Activated naive CD4-positive, alpha-beta T cell treated with anti-CD3 and anti-CD28 coated beads, Interleukin-2, amount 50 U/mL, for 72 hours (primary cell): ENCODE data around the gene CACTIN. TPM values are rescaled to one million over a fixed set of nuclear protein-coding genes. Genes with fewer than 3 reads are reported as not detected.
A peak's percentile ranks its signal among the peaks of the same experiment; 100 is the strongest.

ENCODE experiments used
- ATAC-seq, 2 donors: fragments of 150-1000 bp; cut with Tn5 transposase; 2 replicates each; pipeline ENCODE4 v1.10.0; 2021; ENCODE audit warnings: mild to moderate bottlenecking in 2 of 2, moderate library complexity in 2 of 2
- DNase-seq, 2 donors: peaks; one replicate each; pipeline ENCODE4 v3.0.0; 2021 to 2022; ENCODE audit warnings: low spot score in 2 of 2
- H3K27ac Mint-ChIP-seq, 2 donors: one replicate each; pipeline ENCODE4 v1.8.0; 2022; ENCODE audit warnings: mild to moderate bottlenecking in 2 of 2, mixed read lengths in 2 of 2
- H3K36me3 Mint-ChIP-seq, 2 donors: one replicate each; pipeline ENCODE4 v1.8.0; 2022; ENCODE audit warnings: mixed read lengths in 2 of 2
- H3K9me3 Mint-ChIP-seq, 2 donors: one replicate each; pipeline ENCODE4 v1.8.0; 2022; ENCODE audit warnings: mixed read lengths in 2 of 2
- total RNA-seq, 2 donors: library from RNA; stranded (reverse); gene quantifications; one replicate each; pipeline ENCODE4 v1.2.3, GENCODE V29; 2022

The CACTIN gene
- total RNA-seq = 10 to 100 TPM; 26.0 to 34.2 TPM

DNA sequence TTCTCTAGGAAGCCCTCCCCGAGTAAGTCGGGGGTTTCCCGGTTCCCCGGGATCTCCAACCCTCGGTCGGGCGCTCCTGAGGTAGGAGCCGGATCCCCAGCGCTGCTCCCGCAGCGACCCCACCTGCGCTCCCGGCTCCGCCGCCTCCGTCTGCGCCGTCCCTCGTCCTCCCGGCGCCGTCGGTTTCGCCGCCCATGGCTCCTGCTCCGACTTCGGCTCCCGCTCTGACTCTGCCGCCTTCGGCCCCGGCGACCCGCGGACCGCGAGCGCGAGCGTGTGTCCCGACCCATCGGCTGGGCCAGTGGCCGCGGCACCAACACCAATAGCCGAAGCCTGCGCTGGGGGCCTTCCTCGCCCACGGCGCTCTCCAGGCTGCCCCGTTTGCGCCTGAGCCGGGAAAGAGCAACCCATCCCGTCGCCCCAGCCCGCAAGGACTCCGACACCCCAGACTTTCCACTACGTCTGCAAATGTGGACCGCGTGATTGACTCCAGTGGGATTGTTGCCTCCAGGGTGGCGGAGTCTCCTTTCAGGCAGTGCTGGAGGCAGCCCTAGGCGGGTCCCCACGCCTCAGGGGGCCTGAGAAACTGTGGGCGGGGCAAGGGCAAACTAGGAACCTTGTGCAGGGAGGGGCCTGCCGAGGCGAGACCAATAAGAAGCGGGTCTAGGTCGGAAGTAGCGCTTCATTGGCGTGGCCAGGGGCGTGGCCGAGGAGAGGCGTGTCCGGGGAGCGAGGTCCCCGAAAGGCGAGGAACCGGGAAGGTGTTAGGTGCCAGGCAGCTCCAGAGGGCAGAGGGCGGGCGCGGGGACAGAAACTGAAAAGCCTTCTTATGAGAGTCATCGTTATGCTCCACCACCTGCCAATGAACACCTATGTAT lies at the start of gene CACTIN:
CACTIN (minus strand) TSS at position 318 of the 878 bp plus-strand sequence; CDS start at position 290, 28 bp downstream.
- ATAC-seq = peak; percentile 96 to 97
- peak; percentile 98 to 99 for DNase-seq
- peaks cover 11% of the 10 kb centered on the region in 2 donors for H3K36me3 Mint-ChIP-seq
- H3K9me3 Mint-ChIP-seq = no peaks in the 10 kb centered on the region
- peak within 1 kb of the TSS; percentile 93 to 97 for H3K27ac Mint-ChIP-seq

DNA sequence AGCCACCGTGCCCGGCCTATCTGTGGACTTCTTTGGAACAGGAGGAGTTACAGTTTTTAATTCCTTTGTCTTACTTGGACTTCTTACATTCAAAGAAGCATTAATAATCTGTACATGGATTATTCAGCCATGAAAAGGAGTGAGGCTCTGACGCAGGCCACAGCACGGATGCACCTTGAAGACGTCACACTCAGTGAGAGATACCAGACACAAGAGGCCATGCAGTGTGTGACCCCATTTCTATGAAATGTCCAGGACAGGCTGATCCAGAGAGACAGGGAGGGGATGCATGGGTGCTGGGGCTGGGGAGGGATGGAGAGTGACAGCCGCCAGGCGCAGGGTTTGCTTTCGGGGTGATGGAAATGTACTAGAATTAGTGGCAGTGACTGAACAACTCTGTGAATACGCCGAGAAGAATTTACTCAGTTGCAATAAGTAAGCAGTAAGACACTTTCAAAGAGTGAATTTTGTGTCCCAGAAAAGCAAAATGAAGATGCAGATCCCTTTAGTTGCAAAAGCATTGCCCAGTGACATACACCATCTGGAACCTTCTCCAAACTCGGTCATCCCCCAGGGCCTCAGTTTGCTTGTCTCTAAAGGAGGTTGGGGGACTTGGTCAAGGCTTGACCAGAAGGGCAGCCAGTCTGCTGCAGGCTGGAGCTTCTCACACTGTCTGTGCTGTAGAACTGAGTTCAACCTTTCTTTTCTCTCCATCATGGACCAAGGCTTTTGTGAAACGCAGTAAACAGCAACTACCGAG lies 48.4 kb upstream of the CACTIN start:
- Mint-ChIP-seq H3K9me3 (no peaks in the 10 kb centered on the region), H3K27ac (no peak overlapping the region), H3K36me3 (no peaks in the 10 kb centered on the region)
- DNase-seq (no peak), ATAC-seq (no peak)

DNA sequence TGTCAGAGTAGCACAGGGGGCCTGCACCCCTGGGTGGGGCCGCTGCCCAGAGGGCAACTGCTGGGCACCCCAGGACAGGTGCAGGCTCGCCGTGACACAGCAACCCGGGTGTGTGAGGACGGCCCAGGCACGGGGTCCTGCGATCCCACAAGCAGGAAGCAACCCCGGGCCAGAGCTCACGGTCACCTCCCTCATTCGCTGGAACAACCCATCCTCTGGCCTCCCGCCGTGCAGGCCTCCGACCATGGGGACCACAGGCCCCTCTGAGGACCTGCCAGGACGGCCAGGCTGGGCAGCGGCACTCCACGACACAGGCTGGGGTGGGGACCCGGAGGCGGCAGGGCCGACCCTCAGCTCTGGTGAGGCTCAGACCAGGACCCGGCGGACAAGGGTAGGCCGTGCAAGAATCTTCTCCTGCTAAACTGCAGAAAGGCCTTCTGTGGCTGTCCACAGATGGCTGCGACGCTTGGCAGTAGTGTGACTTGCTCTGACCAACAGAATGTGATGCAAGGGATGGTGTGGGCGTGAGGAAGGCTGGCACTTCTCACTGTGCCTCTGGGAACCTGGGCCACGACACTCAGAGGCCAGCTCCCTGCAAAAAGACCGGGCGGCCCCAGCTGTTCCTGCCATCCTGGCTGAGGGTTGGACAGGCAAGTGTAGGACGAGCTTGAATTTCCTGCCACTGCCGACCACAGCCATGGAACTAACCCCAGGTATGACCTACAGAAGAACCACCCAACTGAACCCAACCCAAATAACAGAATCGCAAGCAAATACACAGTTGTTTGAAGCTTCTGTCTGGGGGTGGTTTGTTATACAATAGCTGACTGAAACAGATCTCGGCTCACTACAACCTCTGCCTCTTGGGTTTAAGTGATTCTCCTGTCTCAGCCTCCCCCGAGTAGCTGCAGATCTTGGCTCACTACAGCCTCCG lies 47.2 kb upstream of the CACTIN start:
- Mint-ChIP-seq H3K36me3 (no peaks in the 10 kb centered on the region), H3K27ac (peak overlapping the region in 1 of 2 donors; percentile 39), H3K9me3 (no peaks in the 10 kb centered on the region)
- ATAC-seq (no peak), DNase-seq (no peak)

DNA sequence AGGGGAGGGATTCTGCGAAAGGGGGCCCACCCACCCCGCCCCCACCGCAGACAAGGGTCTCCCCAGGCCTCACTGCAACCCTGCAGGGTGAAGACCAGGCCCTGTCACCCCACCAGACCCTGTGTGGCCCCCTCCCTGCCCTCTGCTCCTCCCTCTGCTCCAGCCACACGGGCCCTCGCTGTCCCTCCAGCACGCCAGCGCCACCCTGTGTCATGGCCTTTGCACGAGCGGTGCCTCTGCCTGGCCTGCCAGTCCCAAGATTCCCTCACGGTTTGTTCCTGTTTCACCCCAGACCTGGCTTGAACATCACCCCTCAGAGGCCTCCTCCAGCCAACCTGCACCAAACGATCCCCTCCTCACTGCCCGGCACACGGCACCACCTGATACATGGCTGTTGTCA lies 46.4 kb upstream of the CACTIN start:
- no peaks in the 10 kb centered on the region for H3K36me3 Mint-ChIP-seq
- no peaks in the 10 kb centered on the region for H3K9me3 Mint-ChIP-seq
- peak overlapping the region; percentile 39 to 84 for H3K27ac Mint-ChIP-seq
- DNase-seq (no peak), ATAC-seq (no peak)

DNA sequence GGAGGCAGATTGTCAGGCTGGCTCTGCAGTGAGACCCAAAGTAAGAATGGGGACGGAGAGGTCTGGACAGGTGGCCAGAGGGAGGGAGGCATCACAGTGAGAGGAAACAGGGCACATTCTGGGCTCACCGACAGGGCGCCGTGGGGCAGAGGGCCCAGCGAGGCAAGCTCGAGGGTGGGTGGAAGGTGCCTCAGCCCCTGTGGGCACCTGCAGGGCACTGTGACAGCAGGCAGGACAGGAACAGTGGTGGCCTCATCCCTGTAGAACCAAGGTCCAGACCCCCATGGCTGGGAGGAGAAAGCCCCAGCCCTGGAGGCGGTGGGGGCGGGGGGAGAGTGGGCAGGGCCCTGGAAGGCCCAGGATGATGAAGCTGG lies 46.0 kb upstream of the CACTIN start:
- peak overlapping the region in 1 of 2 donors; percentile 82 for H3K27ac Mint-ChIP-seq
- H3K9me3 Mint-ChIP-seq = no peaks in the 10 kb centered on the region
- no peak for DNase-seq
- H3K36me3 Mint-ChIP-seq = no peaks in the 10 kb centered on the region
- no peak for ATAC-seq

DNA sequence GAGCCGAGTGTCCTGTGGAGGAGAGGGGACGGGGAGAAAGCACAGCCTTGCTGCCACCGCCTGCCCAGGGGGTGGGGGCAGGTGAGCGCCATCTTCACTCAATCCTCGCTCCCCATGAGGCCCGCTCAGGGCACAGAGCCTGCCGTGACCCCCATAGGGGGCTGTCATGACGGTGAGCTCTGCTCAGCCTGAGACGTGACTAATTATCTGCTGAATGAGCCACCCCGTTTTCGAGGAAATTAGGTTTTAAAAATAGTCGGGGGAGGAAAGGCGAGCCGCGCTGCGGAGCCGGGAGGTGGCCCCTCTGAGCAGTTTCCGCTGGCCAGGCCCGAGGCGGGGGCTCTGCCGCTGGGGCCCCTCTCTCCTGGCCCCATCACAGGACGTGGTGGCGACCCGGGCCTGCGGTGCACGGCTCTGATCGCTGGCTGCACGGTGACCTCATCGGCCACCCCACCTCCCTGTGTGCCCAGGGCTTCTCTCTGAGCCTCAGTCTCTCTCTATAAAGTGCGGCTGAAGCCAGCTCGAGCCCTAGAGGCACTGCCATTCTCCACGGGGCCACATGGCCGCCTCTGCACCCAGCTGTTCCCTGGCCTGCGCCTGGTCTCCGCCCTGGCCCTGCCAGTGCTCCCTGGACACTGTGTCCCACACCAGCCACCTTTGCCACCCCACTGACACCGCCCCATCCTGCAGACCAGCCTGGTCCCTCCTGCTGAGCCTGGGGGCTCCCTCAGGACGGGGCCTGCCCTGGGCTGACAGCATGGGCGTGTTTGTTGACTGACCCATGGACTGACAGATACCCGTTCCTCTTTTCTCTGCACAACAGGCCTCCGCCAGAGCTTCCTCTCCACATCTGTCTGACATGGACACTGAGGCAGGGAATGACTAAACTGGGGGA lies 45.3 kb upstream of the CACTIN start:
- Mint-ChIP-seq H3K36me3 (no peaks in the 10 kb centered on the region), H3K9me3 (no peaks in the 10 kb centered on the region), H3K27ac (peak overlapping the region; percentile 65 to 82)
- DNase-seq (no peak), ATAC-seq (peak; percentile 62 to 69)

DNA sequence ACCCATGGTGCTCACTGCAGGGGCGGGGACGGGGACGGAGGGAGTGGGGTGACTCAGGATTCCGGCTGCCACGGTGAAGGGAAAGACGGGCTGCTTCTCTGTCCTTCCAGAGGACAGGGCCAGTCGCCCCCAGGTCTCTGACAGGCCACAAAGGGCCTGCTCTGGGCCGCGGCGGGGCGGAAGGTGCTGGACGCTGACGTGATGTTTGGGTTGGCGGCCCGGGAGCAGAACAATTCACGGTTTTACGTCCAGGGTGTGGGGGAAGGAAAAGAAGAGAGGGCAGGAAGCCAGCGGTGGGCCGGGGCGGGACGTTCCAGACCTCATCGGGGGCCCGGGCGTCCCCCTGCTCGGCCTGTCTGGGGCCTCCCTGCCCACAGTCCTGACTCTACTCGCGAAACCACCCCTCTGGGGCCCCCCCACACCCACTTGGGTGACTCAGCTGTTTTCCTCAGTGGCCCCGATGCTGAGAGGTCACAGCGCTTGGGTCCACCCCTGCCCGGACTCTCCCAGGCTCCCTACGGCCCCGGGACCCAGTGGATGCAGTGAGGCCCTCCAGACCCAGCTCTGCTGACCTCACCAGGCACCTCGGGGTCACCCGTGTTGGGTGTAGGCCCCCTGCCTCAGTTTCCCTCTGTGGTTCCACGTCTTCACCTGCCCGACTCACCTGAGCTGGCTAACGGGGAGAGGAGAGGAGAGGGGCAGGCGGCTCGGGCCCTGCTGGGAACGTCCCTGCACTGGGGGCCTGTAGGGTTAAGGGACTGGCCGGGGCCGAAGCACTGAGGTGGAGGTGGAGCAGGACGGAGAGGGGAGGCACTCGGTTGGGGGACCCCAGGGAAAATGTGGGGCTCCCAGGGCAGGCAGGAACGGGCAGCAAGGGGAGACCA lies 44.4 kb upstream of the CACTIN start:
- ATAC-seq (peak; percentile 48 to 74), DNase-seq (peak in 1 of 2 donors; percentile 77)

DNA sequence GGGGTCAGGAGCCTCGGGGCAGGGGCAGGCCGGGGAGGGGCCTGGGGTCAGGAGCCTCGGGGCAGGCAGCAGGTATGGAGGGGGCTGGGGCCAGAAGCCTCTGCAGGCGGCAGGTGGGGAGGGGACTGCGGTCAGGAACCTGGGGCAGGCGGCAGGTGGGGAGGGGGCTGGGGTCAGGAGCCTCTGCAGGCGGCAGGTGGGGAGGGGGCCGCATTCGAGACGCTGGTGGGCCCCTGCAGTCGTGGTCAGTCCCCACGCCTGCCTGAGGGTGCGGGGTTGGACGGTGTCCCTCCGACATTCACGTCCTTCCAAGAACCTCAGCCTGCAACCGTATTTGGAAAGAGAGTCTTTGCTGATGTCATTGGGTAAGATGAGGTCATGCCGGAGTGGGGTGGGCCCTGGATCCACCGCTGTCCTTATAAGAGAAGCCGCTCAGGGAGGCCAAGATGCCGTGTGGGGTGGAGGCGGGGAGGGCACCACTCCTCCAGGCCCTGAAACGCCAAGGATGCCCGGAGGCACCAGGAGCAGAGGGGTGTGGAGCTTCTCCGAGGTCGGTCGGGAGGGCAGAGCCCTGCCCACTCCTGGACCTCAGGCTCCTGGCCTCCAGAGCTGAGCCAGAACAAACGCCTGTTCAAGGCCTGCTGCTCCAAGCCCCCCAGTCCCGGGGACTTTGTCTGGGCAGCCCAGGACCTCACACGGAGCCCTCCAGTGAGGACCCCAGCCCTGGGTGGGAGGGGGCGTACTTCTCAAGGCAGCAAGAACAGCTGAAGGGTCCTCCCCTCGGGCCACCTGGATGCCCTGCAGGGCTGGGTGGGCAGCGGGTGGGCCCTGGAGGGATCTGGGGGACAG lies 43.6 kb upstream of the CACTIN start:
- peak overlapping the region; percentile 73 to 82 for H3K27ac Mint-ChIP-seq
- no peaks in the 10 kb centered on the region for H3K9me3 Mint-ChIP-seq
- DNase-seq (no peak), ATAC-seq (no peak)
- no peaks in the 10 kb centered on the region for H3K36me3 Mint-ChIP-seq

More for the DNA sequence above, 44.4 kb upstream of the CACTIN start:
- H3K36me3 Mint-ChIP-seq = no peaks in the 10 kb centered on the region
- peak overlapping the region; percentile 73 to 82 for H3K27ac Mint-ChIP-seq
- no peaks in the 10 kb centered on the region for H3K9me3 Mint-ChIP-seq

DNA sequence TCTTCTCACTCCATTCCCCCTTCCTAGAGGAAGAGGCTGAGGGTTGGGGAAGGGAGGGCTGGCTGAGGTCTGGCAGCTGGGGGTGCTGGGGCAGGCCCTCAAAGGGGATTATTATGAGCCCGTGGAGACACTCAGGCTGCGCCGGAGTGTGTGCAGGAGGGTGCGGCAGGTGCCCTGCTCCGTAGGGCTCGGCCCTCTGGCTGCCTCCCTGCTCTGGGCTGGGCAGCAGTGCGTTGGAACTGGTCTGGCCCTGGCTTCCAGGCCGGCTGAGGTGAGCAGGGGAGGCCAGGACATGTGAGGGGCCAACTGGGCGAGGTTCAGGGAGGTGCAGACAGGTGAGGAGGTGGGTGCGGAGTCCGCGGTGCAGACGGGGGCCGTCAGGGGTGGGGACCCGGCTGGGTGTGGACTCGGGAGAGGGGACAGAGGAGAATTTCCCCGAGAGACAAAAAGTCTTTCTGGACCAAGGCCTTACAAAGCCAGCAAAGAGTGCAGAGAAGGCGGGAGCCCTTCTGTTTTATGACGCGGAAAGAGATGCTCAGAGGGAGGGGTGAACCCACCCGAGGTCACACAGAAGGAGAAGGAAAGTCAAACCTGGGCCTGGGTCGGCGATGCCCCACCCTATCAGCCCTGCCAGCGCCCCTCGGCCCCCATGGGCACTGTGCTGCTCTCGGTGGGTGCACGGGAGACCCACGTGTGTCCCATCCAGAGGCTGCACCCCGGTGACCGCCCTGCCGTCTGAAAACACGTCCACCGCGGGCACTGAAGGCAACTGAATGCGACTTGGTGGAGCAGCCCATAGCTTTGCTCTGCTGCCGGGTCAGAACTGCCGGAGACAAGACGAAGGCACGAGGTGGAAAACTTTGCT lies 42.7 kb upstream of the CACTIN start:
- H3K36me3 Mint-ChIP-seq = no peaks in the 10 kb centered on the region
- DNase-seq (no peak), ATAC-seq (no peak)
- H3K27ac Mint-ChIP-seq = no peak overlapping the region
- H3K9me3 Mint-ChIP-seq = no peaks in the 10 kb centered on the region

DNA sequence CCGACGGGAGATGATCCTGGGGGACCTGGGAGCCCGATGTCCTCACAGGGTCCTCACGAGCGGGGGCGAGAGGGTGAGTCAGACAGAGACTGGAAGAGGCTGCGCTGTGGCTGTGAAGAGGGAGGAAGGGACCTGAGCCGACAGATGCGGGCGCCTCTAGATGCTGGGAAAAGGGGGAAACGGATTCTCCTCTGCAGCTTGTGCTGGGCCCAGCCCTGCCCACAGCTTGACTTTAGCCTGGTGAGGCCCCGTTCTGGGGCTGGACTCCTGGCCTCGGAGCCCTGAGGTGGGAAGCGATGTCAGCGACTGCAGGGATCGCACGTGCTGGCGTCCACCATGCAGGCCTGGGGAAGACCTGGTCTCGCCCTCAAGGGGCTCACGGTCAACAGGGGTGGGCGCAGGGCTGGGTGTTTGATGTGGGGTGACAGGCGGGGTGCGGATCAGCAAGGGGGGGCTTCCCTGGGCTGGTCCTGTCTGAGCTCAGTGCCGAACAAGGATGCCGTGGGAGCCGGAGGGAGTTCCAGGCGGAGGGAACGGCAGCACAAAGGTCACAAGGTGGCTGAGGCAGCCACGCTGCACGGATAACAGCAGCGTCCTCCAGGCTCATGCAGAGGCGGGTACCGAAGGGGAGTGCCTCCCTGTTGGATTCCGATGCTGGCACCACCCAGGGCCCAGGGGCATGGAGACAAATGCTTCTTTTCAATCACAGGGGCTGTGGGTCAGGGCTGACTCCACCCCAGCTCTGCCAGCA lies 41.9 kb upstream of the CACTIN start:
- DNase-seq = no peak
- ATAC-seq = no peak
- H3K36me3 Mint-ChIP-seq = no peaks in the 10 kb centered on the region

DNA sequence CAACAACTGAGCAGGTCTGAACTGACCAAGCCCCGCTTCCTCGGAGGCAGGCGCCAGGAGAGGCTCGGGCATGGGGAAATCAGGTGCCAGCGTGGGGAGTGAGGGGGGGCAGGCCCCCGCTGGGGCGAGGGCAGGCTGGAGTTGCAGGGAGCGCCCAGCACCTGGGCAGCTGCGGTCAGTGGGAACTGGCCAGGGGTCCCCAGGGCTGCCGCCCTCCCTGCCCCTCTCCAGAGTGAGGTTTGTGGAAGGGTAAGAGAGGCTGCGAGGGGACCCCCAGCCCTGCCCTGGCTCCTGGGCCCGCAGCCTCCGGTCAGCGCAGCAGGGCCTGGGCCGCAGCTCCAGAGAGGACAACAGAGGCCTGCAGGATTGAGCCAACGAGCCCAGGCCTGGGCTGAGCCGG lies 41.2 kb upstream of the CACTIN start:
- no peak for ATAC-seq
- Mint-ChIP-seq H3K9me3 (no peaks in the 10 kb centered on the region), H3K36me3 (no peaks in the 10 kb centered on the region), H3K27ac (no peak overlapping the region)
- DNase-seq = no peak

More for the DNA sequence above, 41.9 kb upstream of the CACTIN start:
- no peaks in the 10 kb centered on the region for H3K9me3 Mint-ChIP-seq
- no peak overlapping the region for H3K27ac Mint-ChIP-seq

DNA sequence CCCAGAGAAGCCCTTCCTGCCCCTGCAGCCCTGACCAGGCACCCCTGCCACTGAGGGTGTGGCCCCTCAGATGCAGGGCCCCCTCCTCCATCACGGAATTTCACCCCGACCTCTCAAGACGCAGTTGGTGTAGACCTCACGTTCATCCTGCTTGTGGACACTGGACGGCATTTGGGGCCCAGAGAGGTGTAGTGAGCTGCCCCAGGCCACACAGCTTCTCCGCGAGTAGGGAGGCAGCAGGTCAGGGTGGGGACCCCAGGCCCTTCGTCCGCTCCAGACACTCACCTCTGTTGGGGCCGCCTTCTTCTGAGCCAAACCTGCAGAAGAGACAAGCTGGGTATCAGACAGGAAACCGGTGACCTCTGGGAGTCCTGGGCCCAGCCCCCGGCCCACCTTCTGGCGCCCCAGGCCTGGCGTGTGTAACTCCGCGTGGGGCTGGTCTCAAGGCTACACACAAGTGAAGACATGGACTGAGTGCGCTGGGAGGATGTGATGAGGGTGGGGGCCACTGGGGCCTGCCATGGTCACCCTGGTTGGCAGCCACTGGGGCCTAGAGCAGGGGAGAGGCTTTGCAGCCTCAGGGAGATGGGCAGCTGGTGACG lies 40.5 kb upstream of the CACTIN start:
- no peak for DNase-seq
- H3K9me3 Mint-ChIP-seq = no peaks in the 10 kb centered on the region
- H3K27ac Mint-ChIP-seq = no peak overlapping the region
- no peaks in the 10 kb centered on the region for H3K36me3 Mint-ChIP-seq
- ATAC-seq = no peak
